ENCODE measurements around the gene HOXB6. TPM values are rescaled to one million over a fixed set of nuclear protein-coding genes. Genes with fewer than 3 reads are reported as not detected.

The HOXB6 gene
- total RNA-seq, 1 donor from 2014 or later: 1.9 TPM

- H3K4me1 Mint-ChIP-seq (ENCODE audit: unreplicated experiment): peaks cover 30% of the 10 kb centered on the region
Observed at GRCh38 chr17:48613862-48614694, 9.3 kb upstream of the HOXB6 start.

GRCh38 chr17:48612854-48613691 lies 8.3 kb upstream of the HOXB6 start:
- no peak for DNase-seq (ENCODE audit: low spot score)
- H3K4me1 Mint-ChIP-seq (ENCODE audit: unreplicated experiment): peaks cover 32% of the 10 kb centered on the region
- H3K9me3 Mint-ChIP-seq (ENCODE audit: unreplicated experiment): no peaks in the 10 kb centered on the region
- peak; percentile 27 for TF ChIP-seq CTCF (IDR thresholded peaks at IDR 0.05; ENCODE audit: unreplicated experiment)
- peak overlapping the region; percentile 16 for H3K27ac Mint-ChIP-seq (ENCODE audit: unreplicated experiment)
- no peaks in the 10 kb centered on the region for H3K36me3 Mint-ChIP-seq (ENCODE audit: low read depth, unreplicated experiment)
- peaks cover 29% of the 10 kb centered on the region for H3K27me3 Mint-ChIP-seq (ENCODE audit: unreplicated experiment)
- peak overlapping the region; percentile 89 for H3K4me3 Mint-ChIP-seq (ENCODE audit: unreplicated experiment)

More at GRCh38 chr17:48613862-48614694, 9.3 kb upstream of the HOXB6 start:
- Mint-ChIP-seq H3K36me3 (ENCODE audit: low read depth, unreplicated experiment) (no peaks in the 10 kb centered on the region), H3K27ac (ENCODE audit: unreplicated experiment) (no peak overlapping the region), H3K4me3 (ENCODE audit: unreplicated experiment) (peak overlapping the region; percentile 29), H3K27me3 (ENCODE audit: unreplicated experiment) (peaks cover 38% of the 10 kb centered on the region), H3K9me3 (ENCODE audit: unreplicated experiment) (no peaks in the 10 kb centered on the region)
- TF ChIP-seq CTCF (IDR thresholded peaks at IDR 0.05; ENCODE audit: unreplicated experiment): no peak
- no peak for DNase-seq (ENCODE audit: low spot score)

- H3K4me3 Mint-ChIP-seq (ENCODE audit: unreplicated experiment): peak overlapping the region; percentile 85
- no peak for TF ChIP-seq CTCF (IDR thresholded peaks at IDR 0.05; ENCODE audit: unreplicated experiment)
- H3K27ac Mint-ChIP-seq (ENCODE audit: unreplicated experiment): peak overlapping the region; percentile 16
- no peak for DNase-seq (ENCODE audit: low spot score)
- no peaks in the 10 kb centered on the region for H3K36me3 Mint-ChIP-seq (ENCODE audit: low read depth, unreplicated experiment)
- H3K27me3 Mint-ChIP-seq (ENCODE audit: unreplicated experiment): peaks cover 33% of the 10 kb centered on the region
- no peaks in the 10 kb centered on the region for H3K9me3 Mint-ChIP-seq (ENCODE audit: unreplicated experiment)
- H3K4me1 Mint-ChIP-seq (ENCODE audit: unreplicated experiment): peaks cover 36% of the 10 kb centered on the region
Observed at GRCh38 chr17:48612456-48612853, 7.7 kb upstream of the HOXB6 start.

GRCh38 chr17:48611681-48612455 lies 7.1 kb upstream of the HOXB6 start:
- Mint-ChIP-seq H3K36me3 (ENCODE audit: low read depth, unreplicated experiment) (no peaks in the 10 kb centered on the region), H3K27ac (ENCODE audit: unreplicated experiment) (no peak overlapping the region), H3K4me1 (ENCODE audit: unreplicated experiment) (peaks cover 30% of the 10 kb centered on the region), H3K4me3 (ENCODE audit: unreplicated experiment) (peak overlapping the region; percentile 56), H3K9me3 (ENCODE audit: unreplicated experiment) (no peaks in the 10 kb centered on the region), H3K27me3 (ENCODE audit: unreplicated experiment) (peaks cover 32% of the 10 kb centered on the region)
- DNase-seq (ENCODE audit: low spot score): no peak
- no peak for TF ChIP-seq CTCF (IDR thresholded peaks at IDR 0.05; ENCODE audit: unreplicated experiment)

Measured in endothelial cell (in vitro differentiated cells).